H9 (cell line): ENCODE measurements around the gene CDK5. TPM values are rescaled to one million over a fixed set of nuclear protein-coding genes. Genes with fewer than 3 reads are reported as not detected.

Experiments used
- DNase-seq: peaks from one replicate; pipeline ENCODE4 v3.0.0-alpha.2; 2017
- H2AFZ ChIP-seq: one replicate; pipeline ENCODE4 v1.6.1; 2013; ENCODE audit warnings: mild to moderate bottlenecking, low read length, control low read depth, moderate library complexity
- H2AK5ac ChIP-seq: 2 replicates; pipeline ENCODE4 v1.6.1; 2013; ENCODE audit warnings: low read length, control low read depth, mixed read lengths; ENCODE audit not compliant: insufficient read length
- H2BK120ac ChIP-seq: one replicate; pipeline ENCODE4 v1.6.1; 2013; ENCODE audit warnings: low read depth, mild to moderate bottlenecking, low read length, control low read depth, inconsistent platforms; ENCODE audit not compliant: poor library complexity, severe bottlenecking
- H2BK12ac ChIP-seq: 2 replicates; pipeline ENCODE4 v1.6.1; 2013; ENCODE audit warnings: low read length, control low read depth, mixed read lengths, low read depth; ENCODE audit not compliant: insufficient read length
- H2BK15ac ChIP-seq: 2 replicates; pipeline ENCODE4 v1.6.1; 2013; ENCODE audit warnings: low read depth, low read length, control low read depth
- H2BK20ac ChIP-seq: one replicate; pipeline ENCODE4 v1.6.1; 2013; ENCODE audit warnings: low read depth, mild to moderate bottlenecking, low read length, control low read depth, inconsistent platforms; ENCODE audit not compliant: poor library complexity, severe bottlenecking
- H2BK5ac ChIP-seq: 2 replicates; pipeline ENCODE4 v1.6.1; 2013; ENCODE audit warnings: low read length, control low read depth, mixed read lengths; ENCODE audit not compliant: insufficient read length
- H3K14ac ChIP-seq: 2 replicates; pipeline ENCODE4 v1.6.1; 2013; ENCODE audit warnings: low read length, control low read depth; ENCODE audit not compliant: insufficient read depth
- H3K18ac ChIP-seq: 2 replicates; pipeline ENCODE4 v1.6.1; 2013; ENCODE audit warnings: low read depth, mild to moderate bottlenecking, mixed read lengths, low read length, control low read depth; ENCODE audit not compliant: insufficient read length
- H3K23ac ChIP-seq: 2 replicates; pipeline ENCODE4 v1.6.1; 2013; ENCODE audit warnings: low read length, control low read depth, mixed read lengths, low read depth; ENCODE audit not compliant: insufficient read length
- H3K23me2 ChIP-seq: 2 replicates; pipeline ENCODE4 v1.6.1; 2013; ENCODE audit warnings: low read depth, mild to moderate bottlenecking, mixed read lengths, low read length, control low read depth; ENCODE audit not compliant: insufficient read length, poor library complexity, severe bottlenecking
- H3K27ac ChIP-seq: 2 replicates; pipeline ENCODE4 v1.5.1; 2013; ENCODE audit warnings: low read length, control low read depth, mixed read lengths, low read depth; ENCODE audit not compliant: insufficient read length
- H3K27me3 ChIP-seq: 2 replicates; pipeline ENCODE4 v1.6.1; 2013; ENCODE audit warnings: low read length, control low read depth, inconsistent platforms; ENCODE audit not compliant: insufficient read depth
- H3K4ac ChIP-seq: 2 replicates; pipeline ENCODE4 v1.6.1; 2013; ENCODE audit warnings: low read depth, mild to moderate bottlenecking, control low read depth, inconsistent platforms, low read length, moderate library complexity
- H3K4me1 ChIP-seq: 2 replicates; pipeline ENCODE4 v1.6.1; 2013; ENCODE audit warnings: low read length, control low read depth, inconsistent platforms; ENCODE audit not compliant: insufficient read depth
- H3K4me2 ChIP-seq: 2 replicates; pipeline ENCODE4 v1.6.1; 2013; ENCODE audit warnings: low read length, control low read depth, mixed read lengths; ENCODE audit not compliant: insufficient read length, insufficient read depth
- H3K56ac ChIP-seq: 2 replicates; pipeline ENCODE4 v1.6.1; 2013; ENCODE audit warnings: low read depth, mild to moderate bottlenecking, mixed read lengths, low read length, control low read depth; ENCODE audit not compliant: insufficient read length
- H3K79me1 ChIP-seq: 2 replicates; pipeline ENCODE4 v1.6.1; 2013; ENCODE audit warnings: low read depth, mild to moderate bottlenecking, moderate library complexity, low read length, control low read depth, inconsistent platforms; ENCODE audit not compliant: insufficient read depth, poor library complexity, severe bottlenecking
- H3K79me2 ChIP-seq: 2 replicates; pipeline ENCODE4 v1.6.1; 2013; ENCODE audit warnings: low read length, control low read depth, inconsistent platforms; ENCODE audit not compliant: insufficient read depth
- H3K9ac ChIP-seq: 2 replicates; pipeline ENCODE4 v1.6.1; 2013; ENCODE audit warnings: low read length, control low read depth, mixed read lengths; ENCODE audit not compliant: insufficient read length; ENCODE audit errors: extremely low read depth
- H3K9me3 ChIP-seq: one replicate; pipeline ENCODE4 v1.6.1; 2013; ENCODE audit warnings: low read depth, low read length, inconsistent platforms; ENCODE audit not compliant: control insufficient read depth
- H3T11ph ChIP-seq: one replicate; pipeline ENCODE4 v1.6.1; 2013; ENCODE audit warnings: mild to moderate bottlenecking, low read length, control low read depth, inconsistent platforms
- H4K20me1 ChIP-seq: one replicate; pipeline ENCODE4 v1.6.1; 2013; ENCODE audit not compliant: control insufficient read depth, insufficient read length, insufficient read depth
- H4K5ac ChIP-seq: 2 replicates; pipeline ENCODE4 v1.6.1; 2013; ENCODE audit warnings: low read depth, mild to moderate bottlenecking, mixed read lengths, low read length, control low read depth; ENCODE audit not compliant: insufficient read length
- H4K8ac ChIP-seq: replicated peaks from 2 replicates; pipeline ENCODE4 v1.6.1; 2013; ENCODE audit warnings: low read length, control low read depth, mixed read lengths, low read depth; ENCODE audit not compliant: insufficient read length
- H4K91ac ChIP-seq: 2 replicates; pipeline ENCODE4 v1.6.1; 2013; ENCODE audit warnings: low read depth, mild to moderate bottlenecking, moderate library complexity, mixed read lengths, low read length, control low read depth; ENCODE audit not compliant: insufficient read length
- H3K27ac Mint-ChIP-seq, 3 experiments: 2 replicates in 2 of 3; 3 replicates in 1 of 3; pipeline ENCODE4 v1.8.0; 2020 to 2021; ENCODE audit warnings: mixed read lengths in 3 of 3, mild to moderate bottlenecking in 1 of 3, moderate library complexity in 1 of 3
- H3K27me3 Mint-ChIP-seq: 2 replicates; pipeline ENCODE4 v1.8.0; 2021; ENCODE audit warnings: low read depth, mild to moderate bottlenecking, moderate library complexity, mixed read lengths
- H3K36me3 Mint-ChIP-seq, 3 experiments: 2 replicates in 2 of 3; 3 replicates in 1 of 3; pipeline ENCODE4 v1.8.0; 2020 to 2021; ENCODE audit warnings: low read depth in 3 of 3, mixed read lengths in 3 of 3; ENCODE audit not compliant: insufficient read depth in 1 of 3
- H3K4me1 Mint-ChIP-seq, 2 experiments: 2 replicates each; pipeline ENCODE4 v1.8.0; 2020; ENCODE audit warnings: mixed read lengths in 2 of 2
- H3K4me3 Mint-ChIP-seq, 2 experiments: 2 replicates in 1 of 2; 3 replicates in 1 of 2; pipeline ENCODE4 v1.8.0; 2020 to 2021; ENCODE audit warnings: mild to moderate bottlenecking in 2 of 2, mixed read lengths in 2 of 2, moderate library complexity in 1 of 2
- H3K9me3 Mint-ChIP-seq, 2 experiments: 2 replicates in 1 of 2; 3 replicates in 1 of 2; pipeline ENCODE4 v1.8.0; 2020; ENCODE audit warnings: mild to moderate bottlenecking in 2 of 2, mixed read lengths in 2 of 2, moderate library complexity in 1 of 2
- WGBS: extraction: QIAGEN DNeasy Blood & Tissue Kit; methylation state at CpG from one replicate; pipeline ENCODE4 v1.1.7; 2013; ENCODE audit warnings: missing lambda C conversion rate, low lambda C conversion rate, mixed read lengths; ENCODE audit not compliant: insufficient read length; ENCODE audit errors: extremely low coverage; 5-methylcytosine and 5-hydroxymethylcytosine counted together
- total RNA-seq: library from RNA; stranded (reverse); gene quantifications from 2 replicates; pipeline ENCODE4 v1.2.1, GENCODE V29; 2021
- TF ChIP-seq, protein P1 (sequence below): fragments of 200-600 bp; sonication (generic); conservative IDR thresholded peaks from 3 replicates; pipeline ENCODE4 v1.8.0; 2021; ENCODE audit warnings: antibody characterized with exemption, mild to moderate bottlenecking

The CDK5 gene
- total RNA-seq, 1 experiment from 2014 or later: 19.9 TPM

DNA sequence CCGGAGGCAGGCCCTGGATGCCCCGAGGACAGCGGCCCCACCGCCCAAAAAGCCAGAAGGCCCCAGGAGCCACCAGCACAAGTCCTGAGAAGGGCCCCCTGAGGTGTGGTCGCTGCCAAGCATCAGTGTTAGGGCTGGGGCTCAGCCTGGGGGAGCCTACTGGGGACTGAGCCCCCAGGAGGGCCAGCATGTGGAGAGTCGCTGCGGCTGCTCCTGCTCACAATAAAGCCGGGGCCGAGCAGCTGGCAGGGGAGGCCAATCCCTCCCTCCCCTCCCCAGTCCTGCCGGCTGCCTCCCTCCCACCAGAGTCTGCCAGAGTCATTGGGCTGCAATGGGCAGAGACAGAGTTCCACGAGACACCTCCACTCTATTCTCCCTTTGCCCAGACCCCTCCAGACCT is 12.4 kb downstream of the CDK5 start:
- no peaks in the 10 kb centered on the region for H3K4me1 ChIP-seq
- no peak overlapping the region for H3K27ac ChIP-seq
- H4K20me1 ChIP-seq: no peaks in the 10 kb centered on the region
- H3K4me3 Mint-ChIP-seq: no peak overlapping the region
- H2BK5ac ChIP-seq: no peak overlapping the region
- peaks cover 3% of the 10 kb centered on the region; the same call in 1 of the 2 replicates for H3K27me3 ChIP-seq
- no peaks in the 10 kb centered on the region for H3K79me1 ChIP-seq
- no peak overlapping the region for H3K4ac ChIP-seq
- no peak overlapping the region for H2BK20ac ChIP-seq
- H3K18ac ChIP-seq: no peak overlapping the region
- no peak overlapping the region for H2AFZ ChIP-seq
- no peak overlapping the region for H3K23ac ChIP-seq
- WGBS: no CpG with 5 or more reads among the region's 11 CpGs
- no peaks in the 10 kb centered on the region for H3K79me2 ChIP-seq
- no peak overlapping the region for H2AK5ac ChIP-seq
- no peak overlapping the region for H2BK15ac ChIP-seq
- H2BK12ac ChIP-seq: no peak overlapping the region
- no peaks in the 10 kb centered on the region for H3K9me3 ChIP-seq
- no peak overlapping the region for H3T11ph ChIP-seq
- no peak overlapping the region for H3K9ac ChIP-seq
- no peaks in the 10 kb centered on the region for H3K23me2 ChIP-seq
- H4K91ac ChIP-seq: no peak overlapping the region
- no peak overlapping the region for H2BK120ac ChIP-seq
- H3K4me1 Mint-ChIP-seq: no peaks in the 10 kb centered on the region
- peaks cover 33% of the 10 kb centered on the region for H3K27me3 Mint-ChIP-seq
- no peak overlapping the region for H3K27ac Mint-ChIP-seq
- H3K56ac ChIP-seq: no peak overlapping the region
- TF ChIP-seq, protein P1, sequence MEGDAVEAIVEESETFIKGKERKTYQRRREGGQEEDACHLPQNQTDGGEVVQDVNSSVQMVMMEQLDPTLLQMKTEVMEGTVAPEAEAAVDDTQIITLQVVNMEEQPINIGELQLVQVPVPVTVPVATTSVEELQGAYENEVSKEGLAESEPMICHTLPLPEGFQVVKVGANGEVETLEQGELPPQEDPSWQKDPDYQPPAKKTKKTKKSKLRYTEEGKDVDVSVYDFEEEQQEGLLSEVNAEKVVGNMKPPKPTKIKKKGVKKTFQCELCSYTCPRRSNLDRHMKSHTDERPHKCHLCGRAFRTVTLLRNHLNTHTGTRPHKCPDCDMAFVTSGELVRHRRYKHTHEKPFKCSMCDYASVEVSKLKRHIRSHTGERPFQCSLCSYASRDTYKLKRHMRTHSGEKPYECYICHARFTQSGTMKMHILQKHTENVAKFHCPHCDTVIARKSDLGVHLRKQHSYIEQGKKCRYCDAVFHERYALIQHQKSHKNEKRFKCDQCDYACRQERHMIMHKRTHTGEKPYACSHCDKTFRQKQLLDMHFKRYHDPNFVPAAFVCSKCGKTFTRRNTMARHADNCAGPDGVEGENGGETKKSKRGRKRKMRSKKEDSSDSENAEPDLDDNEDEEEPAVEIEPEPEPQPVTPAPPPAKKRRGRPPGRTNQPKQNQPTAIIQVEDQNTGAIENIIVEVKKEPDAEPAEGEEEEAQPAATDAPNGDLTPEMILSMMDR: no peak
- no peak overlapping the region for H4K5ac ChIP-seq
- H3K14ac ChIP-seq: no peak overlapping the region
- no peak overlapping the region for H3K4me2 ChIP-seq
- no peak overlapping the region for H4K8ac ChIP-seq
- no peak for DNase-seq
- H3K9me3 Mint-ChIP-seq: no peaks in the 10 kb centered on the region; a peak in 1 of 5 replicates
- H3K36me3 Mint-ChIP-seq: no peaks in the 10 kb centered on the region; a peak in 1 of 7 replicates
